C4-2B (cell line): ENCODE results near the gene ZNF622.

Source experiments
- ZFX ChIP-seq: fragments of 450-650 bp; IDR thresholded peaks from 2 replicates; pipeline ENCODE4 v1.6.1; 2017
- TF ChIP-seq, protein P1 (sequence below): fragments of 450-650 bp; conservative IDR thresholded peaks from 2 replicates; pipeline ENCODE4 v1.5.1; 2017; ENCODE audit warnings: mild to moderate bottlenecking

GRCh38 chr5:16489322-16489791, 23.8 kb upstream of the ZNF622 start:
- TF ChIP-seq, protein P1, sequence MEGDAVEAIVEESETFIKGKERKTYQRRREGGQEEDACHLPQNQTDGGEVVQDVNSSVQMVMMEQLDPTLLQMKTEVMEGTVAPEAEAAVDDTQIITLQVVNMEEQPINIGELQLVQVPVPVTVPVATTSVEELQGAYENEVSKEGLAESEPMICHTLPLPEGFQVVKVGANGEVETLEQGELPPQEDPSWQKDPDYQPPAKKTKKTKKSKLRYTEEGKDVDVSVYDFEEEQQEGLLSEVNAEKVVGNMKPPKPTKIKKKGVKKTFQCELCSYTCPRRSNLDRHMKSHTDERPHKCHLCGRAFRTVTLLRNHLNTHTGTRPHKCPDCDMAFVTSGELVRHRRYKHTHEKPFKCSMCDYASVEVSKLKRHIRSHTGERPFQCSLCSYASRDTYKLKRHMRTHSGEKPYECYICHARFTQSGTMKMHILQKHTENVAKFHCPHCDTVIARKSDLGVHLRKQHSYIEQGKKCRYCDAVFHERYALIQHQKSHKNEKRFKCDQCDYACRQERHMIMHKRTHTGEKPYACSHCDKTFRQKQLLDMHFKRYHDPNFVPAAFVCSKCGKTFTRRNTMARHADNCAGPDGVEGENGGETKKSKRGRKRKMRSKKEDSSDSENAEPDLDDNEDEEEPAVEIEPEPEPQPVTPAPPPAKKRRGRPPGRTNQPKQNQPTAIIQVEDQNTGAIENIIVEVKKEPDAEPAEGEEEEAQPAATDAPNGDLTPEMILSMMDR: peak; percentile 73
- no peak for TF ChIP-seq ZFX
